Cortex of kidney (tissue), 1 donor: Measurements from ENCODE around the gene STAMBPL1.
"Not testable (repeated sequence)": the region's sequence is repeated elsewhere in the genome, so short reads cannot be mapped to it uniquely, and the experiment has no call there.

Experiments
- DNase-seq: peaks from one replicate; lab custom pipeline; 2025; lab: John Stamatoyannopoulos, UW

The STAMBPL1 gene

DNA sequence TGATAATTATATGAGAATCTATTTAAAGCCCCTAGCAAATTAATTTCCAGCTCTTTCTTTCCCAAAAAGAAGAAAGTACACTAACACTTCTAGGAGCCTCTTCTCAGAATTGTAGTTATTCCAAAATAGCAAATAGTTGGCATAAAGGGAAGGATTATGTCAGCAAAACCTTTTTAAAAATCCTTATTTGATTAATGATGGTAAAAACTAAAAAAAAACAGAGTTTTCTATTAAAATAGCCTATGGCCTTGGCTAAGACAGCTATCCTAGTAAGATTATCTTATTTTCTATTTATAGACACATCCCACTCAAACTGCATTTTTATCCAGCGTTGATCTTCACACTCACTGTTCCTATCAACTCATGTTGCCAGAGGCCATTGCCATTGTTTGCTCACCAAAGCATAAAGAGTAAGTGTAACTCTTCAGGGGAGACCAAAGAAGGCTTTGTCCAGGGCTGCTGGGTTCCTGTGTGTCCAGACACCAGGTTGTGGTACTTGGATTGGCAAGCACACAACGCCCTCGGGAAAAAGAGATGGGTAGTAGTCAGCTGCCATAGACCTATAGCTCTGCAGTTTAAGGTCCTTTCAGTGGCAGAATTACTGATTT lies 41.0 kb downstream of the STAMBPL1 start:
- DNase-seq: no peak

DNA sequence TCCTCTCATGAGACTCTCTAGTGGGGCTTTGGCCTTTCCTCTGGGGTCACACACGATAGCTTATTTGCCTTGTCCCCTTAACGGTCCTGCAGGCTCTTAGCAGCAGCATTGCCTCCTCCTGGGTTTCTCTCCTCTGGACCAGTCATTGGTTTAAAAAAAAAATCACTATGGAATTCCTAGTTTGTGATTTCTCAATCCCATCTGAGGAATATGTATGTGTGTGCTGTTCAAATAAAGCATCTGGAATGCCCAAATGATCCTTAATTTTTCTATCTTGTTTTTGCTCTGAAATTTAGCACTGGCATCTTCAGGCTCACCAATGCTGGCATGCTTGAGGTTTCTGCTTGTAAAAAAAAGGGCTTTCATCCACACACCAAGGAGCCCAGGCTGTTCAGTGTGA lies 42.0 kb downstream of the STAMBPL1 start:
- DNase-seq: no peak

DNA sequence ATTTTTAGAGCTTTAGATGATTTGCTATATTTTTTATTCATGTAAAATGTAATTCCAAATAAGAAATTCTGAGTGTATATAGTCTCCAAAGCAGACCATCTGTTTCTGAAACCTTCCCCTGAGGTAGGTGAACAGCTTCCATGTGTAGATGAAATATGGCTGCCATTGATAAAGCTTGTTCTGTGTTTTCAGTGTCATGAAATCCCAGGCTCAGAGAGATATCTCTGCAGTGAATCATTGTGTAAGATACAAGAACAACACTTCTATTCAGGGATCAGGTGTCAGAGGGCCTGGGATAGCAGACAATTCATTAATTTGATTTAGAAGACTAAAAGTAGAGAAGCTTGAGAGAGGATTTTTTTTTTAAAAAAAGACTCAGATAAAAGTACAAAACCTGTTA lies 43.5 kb downstream of the STAMBPL1 start:
- no peak for DNase-seq

DNA sequence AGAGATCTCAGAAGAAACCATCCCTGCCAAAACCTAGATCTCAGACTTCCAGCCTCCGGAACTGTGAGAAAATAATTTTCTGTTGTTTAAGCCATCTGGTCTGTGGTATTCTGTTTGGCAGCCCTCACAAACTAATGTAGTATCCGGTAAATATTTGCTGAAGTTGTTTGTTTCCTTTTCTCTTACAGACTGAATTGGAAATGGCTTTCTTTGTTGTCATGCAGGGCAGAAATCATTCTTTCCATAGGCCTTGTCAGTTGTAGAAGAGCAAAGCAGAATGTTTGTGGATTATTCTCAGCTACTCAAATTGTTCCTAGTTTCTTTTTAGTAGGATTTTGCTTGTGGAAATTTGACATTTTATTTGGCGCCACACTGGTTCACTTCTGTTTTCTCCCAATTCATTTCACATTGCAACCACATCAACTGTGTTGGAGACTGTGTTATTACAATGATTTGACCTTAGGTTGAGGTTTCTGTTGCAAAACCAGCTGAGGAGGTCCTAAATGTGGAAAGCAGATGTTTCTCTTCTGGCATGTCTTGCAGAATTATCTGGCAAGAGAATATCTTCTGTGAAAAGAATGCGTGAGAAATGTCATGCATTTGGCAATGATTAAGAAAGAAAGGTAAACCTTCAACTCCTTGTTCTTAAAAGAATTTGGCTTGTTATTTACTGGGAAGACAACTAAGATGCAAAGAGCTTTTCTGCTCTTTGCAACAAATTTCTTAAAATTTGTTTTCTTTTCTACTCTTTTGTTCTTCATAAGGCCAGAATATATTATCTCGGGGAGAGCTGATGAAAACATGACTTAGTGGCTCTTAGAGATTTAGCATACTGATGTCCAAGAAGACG lies 46.7 kb downstream of the STAMBPL1 start:
- no peak for DNase-seq

DNA sequence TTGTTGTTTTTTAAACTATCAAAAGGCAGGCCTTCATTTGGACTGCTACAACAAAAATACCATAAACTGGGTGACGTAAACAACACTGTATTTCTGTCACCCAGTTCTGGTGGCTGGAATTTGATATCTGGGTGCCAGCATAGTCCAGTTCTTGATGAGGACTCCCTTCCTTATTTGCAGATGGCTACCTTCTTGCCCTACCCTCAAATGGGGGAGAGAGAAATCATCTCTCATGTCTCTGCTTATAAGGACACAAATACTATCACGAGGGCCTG lies 47.3 kb downstream of the STAMBPL1 start:
- no peak for DNase-seq

DNA sequence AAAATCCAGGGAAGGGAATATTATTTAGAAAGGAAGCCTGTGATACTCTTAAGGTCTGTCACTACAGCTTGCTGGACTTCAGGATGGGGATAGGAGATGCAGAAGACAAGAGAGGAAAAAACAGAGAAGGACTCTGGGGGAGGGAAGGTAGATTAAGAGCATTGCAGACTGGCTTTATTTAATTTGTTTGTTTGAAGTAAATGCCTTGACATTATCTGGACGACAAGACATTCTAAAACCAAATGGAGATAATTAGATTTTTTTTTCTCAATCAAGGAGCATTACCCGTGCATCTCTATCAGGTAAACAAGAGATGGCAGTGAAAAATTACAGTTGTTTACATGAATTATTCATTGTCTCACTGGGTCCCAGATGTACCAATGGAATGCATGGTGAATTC lies 48.2 kb downstream of the STAMBPL1 start:
- DNase-seq: no peak

DNA sequence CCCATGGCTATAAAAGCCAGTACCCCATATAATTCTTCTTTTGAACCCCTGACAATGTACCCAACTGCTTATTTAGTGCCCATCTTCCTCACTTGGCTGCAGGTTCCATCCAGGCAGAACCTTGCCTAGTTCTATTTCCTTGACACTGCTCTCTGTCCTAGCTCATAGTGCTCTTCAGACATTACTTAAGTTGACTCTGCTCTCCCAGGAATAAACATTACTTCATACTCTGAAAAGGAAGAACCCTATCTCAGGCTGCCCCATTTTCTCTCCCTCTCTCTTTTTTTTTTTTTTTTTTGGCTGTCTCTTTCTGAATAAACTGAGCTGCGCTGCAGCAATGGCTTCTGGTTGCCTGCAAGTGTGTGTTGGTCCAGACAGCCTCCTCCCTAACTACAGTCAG lies 51.5 kb downstream of the STAMBPL1 start:
- no peak for DNase-seq

DNA sequence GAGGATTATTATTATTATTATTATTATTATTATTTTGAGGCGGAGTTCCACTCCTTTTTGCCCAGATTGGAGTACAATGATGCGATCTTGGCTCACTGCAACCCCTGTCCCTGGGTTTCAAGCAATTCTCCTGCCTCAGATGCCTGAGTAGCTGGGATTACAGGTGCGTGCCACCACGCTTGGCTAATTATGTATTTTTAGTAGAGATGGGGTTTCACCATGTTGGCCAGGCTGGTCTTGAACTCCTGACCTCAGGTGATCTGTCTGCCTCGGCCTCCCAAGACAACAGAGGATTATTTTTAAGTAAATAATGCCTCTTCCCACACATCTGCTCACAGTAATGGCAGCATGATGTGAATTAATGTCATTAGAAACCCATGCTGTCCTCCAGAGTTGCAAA lies 52.0 kb downstream of the STAMBPL1 start:
- DNase-seq: not testable (repeated sequence)

DNA sequence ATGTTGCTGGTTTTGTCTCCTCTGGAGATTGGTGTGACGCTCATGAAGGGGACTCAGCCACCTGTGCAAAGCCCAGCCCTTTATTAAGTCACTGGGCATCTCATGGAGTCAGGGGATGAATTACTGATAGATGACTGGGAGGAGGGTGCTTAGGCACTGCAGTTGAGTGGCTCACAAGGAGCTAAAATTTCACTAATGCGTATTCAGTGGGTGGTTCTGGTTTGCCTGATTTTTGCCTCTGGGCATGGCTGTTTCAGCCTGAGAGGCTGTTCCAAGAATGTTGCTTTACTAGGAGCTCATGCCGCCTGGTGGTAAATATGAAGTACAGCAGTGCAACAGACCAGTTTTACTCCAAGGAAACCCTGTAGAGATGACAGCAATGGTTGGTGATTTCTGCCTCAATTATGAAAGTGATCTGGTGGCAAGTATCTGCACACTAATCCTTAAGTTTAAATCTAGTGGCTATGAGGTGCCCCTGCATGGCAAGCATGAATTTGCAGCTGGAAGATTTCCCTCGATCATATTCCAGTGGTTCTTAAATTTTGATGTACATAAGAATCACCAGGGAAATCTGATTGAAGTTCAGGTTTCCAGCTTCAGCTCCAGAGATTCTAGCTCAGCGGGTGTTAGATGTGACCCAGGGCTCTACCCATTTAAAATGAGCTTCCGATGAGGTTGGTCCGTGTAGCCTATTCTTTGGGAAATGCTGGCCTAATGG lies 52.7 kb downstream of the STAMBPL1 start:
- no peak for DNase-seq

DNA sequence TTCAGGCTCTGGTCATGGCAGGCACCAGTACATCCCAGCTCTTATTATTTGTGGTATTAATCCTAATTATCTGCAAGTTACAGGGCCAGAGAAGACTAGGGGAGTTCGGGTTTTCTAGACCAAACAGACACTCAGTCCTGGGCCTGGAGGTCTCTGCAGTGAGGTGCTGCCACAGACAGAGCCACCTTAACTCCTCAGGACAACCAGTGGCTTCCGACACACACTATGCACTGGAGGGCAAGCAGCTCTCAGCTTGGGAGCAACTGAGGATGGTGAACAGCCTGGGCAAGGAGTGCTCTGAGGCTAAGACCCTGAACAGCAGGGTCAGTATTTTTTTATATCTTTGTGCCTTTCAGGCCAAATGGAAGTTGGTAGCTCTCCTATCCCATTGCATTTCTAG lies 53.5 kb downstream of the STAMBPL1 start:
- DNase-seq: no peak

DNA sequence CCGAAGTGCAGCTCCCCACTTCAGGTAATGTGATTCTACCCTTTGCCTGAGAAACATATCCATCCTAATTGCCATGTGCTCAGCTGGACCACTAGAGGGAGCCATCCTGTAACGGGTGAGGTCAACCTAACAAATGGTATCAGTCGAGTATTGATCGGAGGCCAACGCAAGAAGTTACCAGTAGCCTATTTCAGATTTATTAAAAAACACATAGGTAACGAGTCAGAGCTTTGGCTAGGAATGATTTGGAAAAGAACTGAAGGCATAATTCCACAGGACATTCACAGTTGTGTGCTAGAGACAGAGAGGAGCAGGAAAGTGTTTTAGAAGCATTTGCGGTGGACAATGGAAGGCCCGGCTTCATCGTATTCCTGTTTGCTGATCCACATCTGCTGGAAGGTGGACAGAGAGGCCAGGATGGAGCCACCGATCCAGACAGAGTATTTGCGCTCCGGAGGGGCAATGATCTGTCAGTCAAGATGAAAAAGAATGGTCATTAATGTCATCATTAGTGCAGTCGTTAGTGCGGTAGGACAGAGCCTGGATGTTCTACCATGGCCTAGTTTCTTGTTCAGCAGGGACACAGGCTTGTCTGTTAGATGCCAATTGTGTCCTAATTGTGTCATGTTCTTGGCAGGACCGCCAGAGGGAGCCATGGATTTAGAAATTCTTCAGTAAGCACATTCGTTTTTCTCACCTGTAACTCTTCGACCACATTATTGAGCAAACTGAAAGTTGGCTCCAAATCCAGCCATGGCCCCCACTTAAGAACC lies 55.0 kb downstream of the STAMBPL1 start:
- DNase-seq: no peak

DNA sequence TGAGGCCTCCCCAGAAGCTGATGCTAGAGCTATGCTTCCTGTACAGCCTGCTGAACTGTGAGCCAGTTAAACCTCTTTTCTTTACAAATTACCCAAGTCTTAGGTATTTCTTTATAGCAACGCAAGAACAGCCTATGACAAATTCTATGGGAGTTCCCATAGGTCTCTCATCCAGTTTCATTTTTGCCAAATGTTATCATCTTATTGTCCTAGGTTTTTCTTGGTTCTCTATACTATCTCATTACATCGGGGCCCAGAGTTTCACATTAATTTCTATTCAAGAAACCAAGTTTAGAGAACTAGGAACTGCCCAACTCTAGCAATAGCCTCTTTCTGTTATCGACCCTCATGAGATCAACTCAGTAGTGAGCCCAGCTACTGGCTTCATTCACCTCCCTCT lies 56.6 kb downstream of the STAMBPL1 start:
- DNase-seq: no peak

DNA sequence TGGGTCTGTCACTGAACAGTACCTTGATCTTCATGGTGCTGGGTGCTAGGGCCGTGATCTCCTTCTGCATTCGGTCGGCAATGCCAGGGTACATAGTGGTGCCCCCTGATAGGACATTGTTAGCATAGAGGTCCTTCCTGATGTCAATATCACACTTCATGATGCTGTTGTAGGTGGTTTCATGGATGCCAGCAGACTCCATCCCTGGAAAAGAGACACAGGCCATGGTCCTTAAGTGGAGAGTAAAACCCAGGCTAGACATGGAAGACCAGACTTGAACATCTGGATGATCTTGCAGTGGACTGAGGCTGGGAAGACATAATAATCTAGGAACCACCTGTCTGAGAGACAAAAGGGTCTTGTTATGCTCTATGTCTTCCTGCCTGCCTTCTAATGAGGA lies 58.0 kb downstream of the STAMBPL1 start:
- DNase-seq: no peak

DNA sequence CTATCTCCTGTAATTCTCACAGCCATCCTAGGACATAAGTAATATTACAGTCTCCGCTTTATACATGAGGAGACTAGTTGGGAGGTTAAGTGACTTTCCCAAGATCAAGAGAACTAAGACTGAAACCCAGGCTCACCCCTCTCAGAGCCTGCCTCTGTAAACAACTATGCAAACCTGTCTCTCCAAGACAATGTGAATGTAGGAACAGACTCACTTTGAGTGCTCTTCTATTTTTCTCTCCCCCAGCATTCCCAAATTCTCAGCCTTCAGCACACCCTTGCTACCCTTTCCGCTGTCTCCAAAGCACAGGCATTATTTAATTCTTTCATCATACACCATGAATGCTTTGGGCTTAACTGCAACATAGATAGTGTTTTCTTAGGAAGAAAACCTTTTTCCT lies 58.9 kb downstream of the STAMBPL1 start:
- no peak for DNase-seq

DNA sequence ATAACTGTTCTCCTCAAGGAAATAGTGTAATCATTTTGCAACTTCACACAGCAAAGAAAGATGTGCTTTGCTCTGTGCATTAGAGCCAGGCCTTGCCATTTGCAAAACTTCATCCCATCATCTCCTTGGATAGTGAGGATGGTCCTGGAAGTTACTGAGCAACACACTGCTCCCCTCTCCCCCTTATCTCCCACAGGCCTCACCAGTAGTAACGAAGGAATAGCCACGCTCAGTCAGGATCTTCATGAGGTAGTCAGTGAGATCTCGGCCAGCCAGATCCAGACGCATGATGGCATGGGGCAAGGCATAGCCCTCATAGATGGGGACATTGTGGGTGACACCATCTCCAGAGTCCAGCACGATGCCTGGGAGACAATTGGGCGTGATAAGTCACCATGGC lies 61.0 kb downstream of the STAMBPL1 start:
- no peak for DNase-seq

DNA sequence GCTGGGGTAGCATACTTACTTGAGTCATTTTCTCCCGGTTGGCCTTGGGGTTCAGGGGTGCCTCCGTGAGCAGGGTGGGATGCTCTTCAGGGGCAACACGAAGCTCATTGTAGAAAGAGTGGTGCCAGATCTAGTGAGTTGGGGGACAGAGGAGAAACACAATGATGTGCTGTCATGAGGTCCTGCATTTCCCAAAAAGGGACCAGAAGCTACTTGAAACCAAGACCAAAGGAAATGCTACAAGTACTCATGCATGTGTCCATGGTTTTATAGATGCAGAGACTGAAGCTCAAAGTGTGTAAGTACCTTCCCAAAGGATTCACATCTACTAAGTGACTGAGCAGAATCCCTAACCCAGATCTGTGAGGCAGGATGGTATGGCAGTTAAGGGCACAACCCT lies 63.7 kb downstream of the STAMBPL1 start:
- no peak for DNase-seq

DNA sequence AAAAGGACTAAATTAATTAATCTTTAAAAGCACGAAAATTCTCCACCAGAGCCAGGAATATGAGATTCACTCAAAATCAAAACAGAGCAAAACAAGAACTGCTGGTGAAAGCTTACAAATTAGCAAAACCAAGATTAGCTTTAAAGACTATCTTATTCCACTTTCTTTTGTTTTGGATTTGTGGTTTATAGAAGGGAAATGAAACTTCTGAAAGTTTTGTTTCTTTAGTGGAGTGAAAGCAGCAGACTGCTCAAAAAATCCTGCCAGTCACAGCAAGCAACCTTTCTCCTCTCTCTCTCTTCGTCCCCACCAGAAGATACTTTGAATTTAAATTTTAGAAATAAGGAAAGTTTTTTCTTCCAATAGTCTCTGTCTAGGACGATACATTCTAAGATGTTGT lies 64.8 kb downstream of the STAMBPL1 start:
- no peak for DNase-seq

DNA sequence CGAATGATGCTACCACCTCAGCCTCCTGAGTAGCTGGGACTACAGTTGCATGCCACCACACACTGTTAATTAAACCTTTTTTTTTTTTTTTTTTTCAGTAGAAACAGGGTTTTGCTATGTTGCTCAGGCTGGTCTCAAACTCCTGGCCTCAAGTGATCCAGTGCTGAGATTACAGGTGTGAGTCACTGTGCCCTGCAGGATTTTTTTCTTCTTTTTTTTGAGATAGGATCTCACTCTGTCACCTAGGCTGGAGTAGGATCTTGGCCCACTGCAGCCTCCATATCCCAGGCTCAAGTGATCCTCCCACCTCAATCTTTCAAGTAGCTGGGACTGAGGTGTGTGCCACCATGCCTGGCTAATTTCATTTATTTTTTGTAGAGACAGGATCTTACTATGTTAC lies 66.2 kb downstream of the STAMBPL1 start:
- no peak for DNase-seq

DNA sequence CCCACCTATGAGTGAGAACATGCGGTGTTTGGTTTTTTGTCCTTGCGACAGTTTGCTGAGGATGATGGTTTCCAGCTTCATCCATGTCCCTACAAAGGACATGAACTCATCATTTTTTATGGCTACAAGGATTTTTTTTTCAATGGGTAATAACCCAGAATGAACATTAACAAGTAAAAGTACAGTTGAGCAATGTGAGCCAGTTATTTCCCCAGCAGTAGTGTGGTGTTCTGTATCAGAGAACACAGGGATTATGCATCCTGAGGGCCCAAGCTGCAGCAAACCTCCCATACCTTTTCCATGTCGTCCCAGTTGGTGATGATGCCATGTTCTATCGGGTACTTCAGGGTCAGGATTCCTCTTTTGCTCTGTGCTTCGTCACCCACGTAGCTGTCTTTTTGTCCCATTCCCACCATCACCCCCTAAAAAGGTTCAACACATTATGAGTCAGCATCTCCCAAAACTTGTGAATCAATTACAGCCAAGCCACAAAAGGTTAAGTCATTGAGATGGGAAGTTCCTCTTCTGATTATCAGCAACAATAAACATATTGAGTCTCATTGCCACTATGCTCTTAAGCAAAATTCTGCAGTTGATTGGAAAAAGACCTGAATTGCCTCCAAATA lies 67.0 kb downstream of the STAMBPL1 start:
- no peak for DNase-seq

DNA sequence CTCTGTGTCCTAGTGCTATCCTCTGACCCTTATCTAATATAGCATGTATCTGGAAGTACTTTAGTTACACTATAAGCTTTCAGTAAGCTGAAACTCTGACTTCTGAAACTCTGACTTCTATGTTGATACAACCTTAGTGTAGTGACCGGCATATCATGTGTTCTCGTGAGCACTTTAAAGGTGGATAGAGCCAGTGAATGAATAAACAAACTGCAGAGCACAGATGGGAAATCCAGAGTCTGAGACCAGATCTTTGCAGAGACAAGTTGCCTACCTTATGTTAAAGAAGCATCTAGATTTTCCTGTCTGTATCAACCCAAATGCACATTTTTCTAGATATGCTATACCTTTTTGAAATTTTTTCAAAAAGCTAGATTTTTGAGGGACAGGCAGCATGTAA lies 69.0 kb downstream of the STAMBPL1 start:
- no peak for DNase-seq

DNA sequence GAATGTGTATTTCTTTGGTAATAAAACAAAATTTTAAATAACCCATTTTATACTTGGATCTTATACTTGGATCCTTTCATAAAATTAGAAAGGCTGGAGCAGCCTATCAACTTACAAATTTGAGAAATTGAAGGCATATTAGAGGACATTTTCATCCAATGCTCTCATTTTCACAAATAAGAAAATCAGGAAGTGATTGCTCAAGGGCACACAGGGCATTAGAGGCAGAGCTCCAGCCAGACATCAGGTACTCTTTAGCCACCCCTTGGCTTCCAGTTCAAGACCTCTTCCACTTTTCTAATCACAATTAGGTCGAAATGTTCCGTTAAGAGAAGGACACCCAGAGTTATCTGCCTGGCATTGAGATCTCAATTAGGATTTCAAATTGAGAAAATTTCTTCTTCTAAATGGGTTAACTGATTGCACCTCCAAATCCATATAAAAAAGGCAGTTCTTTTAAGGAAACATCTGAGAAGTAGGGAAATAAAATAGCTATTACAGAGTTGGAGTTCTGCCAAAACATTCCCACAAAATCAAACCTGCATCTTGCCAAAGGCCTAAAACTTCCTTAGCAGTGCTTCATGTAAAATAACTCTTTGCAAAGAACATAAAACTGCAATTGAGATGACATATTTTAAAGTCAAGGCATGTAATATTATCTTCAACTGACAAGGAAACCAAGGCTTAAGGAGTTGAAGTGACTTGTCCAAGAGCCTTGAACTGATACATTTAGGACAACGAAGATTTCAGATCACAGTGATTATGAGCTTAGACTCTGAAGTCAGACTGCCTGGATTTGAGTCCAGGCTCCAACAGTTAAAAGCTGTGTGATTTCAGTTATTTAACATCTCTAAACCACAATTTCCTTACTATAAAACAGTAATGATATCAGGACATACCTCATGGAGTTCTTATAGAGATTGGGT lies 70.1 kb downstream of the STAMBPL1 start:
- no peak for DNase-seq
